H7 (cell line): ENCODE measurements around the gene OBSL1. TPM values are rescaled to one million over a fixed set of nuclear protein-coding genes. Genes with fewer than 3 reads are reported as not detected.
A peak's percentile ranks its signal among the peaks of the same experiment; 100 is the strongest.

Source experiments
- DNase-seq: peaks from one replicate; pipeline ENCODE4 v3.0.0; 2012
- H3K27me3 ChIP-seq: 2 replicates; pipeline ENCODE4 v1.6.0; 2011; ENCODE audit warnings: mild to moderate bottlenecking, low read length; ENCODE audit not compliant: control insufficient read depth, insufficient read depth
- H3K36me3 ChIP-seq: replicated peaks from 2 replicates; pipeline ENCODE4 v1.5.1; 2011; ENCODE audit warnings: low read length; ENCODE audit not compliant: control insufficient read depth, insufficient read depth
- H3K4me3 ChIP-seq: 2 replicates; pipeline ENCODE4 v1.5.1; 2011; ENCODE audit warnings: low read depth, mild to moderate bottlenecking, control low read depth, low read length, moderate library complexity; ENCODE audit not compliant: insufficient read depth
- total RNA-seq: library from RNA; depleted of rRNA; stranded (reverse); fragments of >200 nt; shearing (Covaris generic); gene quantifications from 2 replicates; pipeline ENCODE4 v1.2.3, GENCODE V29; 2014

The OBSL1 gene
- total RNA-seq, 1 experiment from 2014 or later: 158 TPM

GRCh38 chr2:219554350-219554749 is 17.0 kb downstream of the OBSL1 start:
- no peak overlapping the region for H3K4me3 ChIP-seq
- DNase-seq: no peak
- H3K27me3 ChIP-seq: peaks cover 16% of the 10 kb centered on the region
- peaks cover 3% of the 10 kb centered on the region for H3K36me3 ChIP-seq

DNA sequence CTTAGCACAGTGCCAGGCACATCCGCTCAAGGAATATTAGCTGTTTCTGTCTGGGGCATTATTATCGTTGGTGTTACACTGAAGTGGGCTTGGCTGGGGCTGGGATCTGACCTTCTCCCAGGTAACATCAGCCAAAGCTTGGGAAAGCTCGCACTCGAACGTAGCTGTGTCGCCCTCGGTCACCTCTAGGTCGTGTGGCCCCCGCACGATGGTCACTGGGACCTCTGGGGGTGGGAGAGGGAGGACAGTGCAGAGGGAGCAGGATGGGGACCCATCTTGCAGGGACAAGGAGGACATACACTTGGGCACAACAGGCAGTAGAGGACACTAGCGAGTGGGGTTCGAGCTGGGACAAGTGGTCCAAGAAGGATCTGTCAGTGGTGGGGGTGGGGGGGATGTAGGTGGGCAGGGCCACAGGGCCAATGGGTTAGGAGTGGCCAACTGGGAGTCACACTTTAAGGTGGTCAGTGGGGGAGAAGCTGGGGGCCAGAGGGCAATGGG is 17.8 kb downstream of the OBSL1 start:
- H3K27me3 ChIP-seq: peaks cover 16% of the 10 kb centered on the region
- H3K4me3 ChIP-seq: no peak overlapping the region
- H3K36me3 ChIP-seq: peaks cover 4% of the 10 kb centered on the region
- DNase-seq: no peak

GRCh38 chr2:219553168-219553417 is 18.2 kb downstream of the OBSL1 start:
- DNase-seq: no peak
- Histone ChIP-seq H3K4me3 (peak overlapping the region; percentile 76), H3K36me3 (peaks cover 4% of the 10 kb centered on the region), H3K27me3 (peaks cover 16% of the 10 kb centered on the region)

- H3K36me3 ChIP-seq: peaks cover 4% of the 10 kb centered on the region
- H3K27me3 ChIP-seq: peaks cover 16% of the 10 kb centered on the region
- peak; percentile 99 for DNase-seq
- peak overlapping the region; percentile 76 for H3K4me3 ChIP-seq
Measured at GRCh38 chr2:219552382-219553167, 18.8 kb downstream of the OBSL1 start.

GRCh38 chr2:219551441-219552381 is 19.6 kb downstream of the OBSL1 start:
- peak overlapping the region; percentile 76 for H3K4me3 ChIP-seq
- peaks cover 4% of the 10 kb centered on the region for H3K36me3 ChIP-seq
- DNase-seq: peak; percentile 92
- H3K27me3 ChIP-seq: peaks cover 16% of the 10 kb centered on the region

- Histone ChIP-seq H3K4me3 (no peak overlapping the region), H3K27me3 (peaks cover 20% of the 10 kb centered on the region), H3K36me3 (peaks cover 3% of the 10 kb centered on the region)
- no peak for DNase-seq
Measured at GRCh38 chr2:219549619-219550018, 21.7 kb downstream of the OBSL1 start.

- peaks cover 26% of the 10 kb centered on the region for H3K27me3 ChIP-seq
Measured at GRCh38 chr2:219548990-219549389, 22.3 kb downstream of the OBSL1 start.

GRCh38 chr2:219547621-219548020 is 23.7 kb downstream of the OBSL1 start:
- H3K27me3 ChIP-seq: peaks cover 16% of the 10 kb centered on the region; the same call in 1 of the 2 replicates
- no peak for DNase-seq
- no peak overlapping the region for H3K4me3 ChIP-seq
- H3K36me3 ChIP-seq: peaks cover 3% of the 10 kb centered on the region

More at GRCh38 chr2:219548990-219549389, 22.3 kb downstream of the OBSL1 start:
- H3K36me3 ChIP-seq: peaks cover 3% of the 10 kb centered on the region
- no peak for DNase-seq
- H3K4me3 ChIP-seq: no peak overlapping the region

GRCh38 chr2:219545943-219546352 is 25.4 kb downstream of the OBSL1 start:
- peaks cover 8% of the 10 kb centered on the region for H3K36me3 ChIP-seq
- H3K27me3 ChIP-seq: peaks cover 11% of the 10 kb centered on the region; the same call in 1 of the 2 replicates
- no peak for DNase-seq
- no peak overlapping the region for H3K4me3 ChIP-seq

DNA sequence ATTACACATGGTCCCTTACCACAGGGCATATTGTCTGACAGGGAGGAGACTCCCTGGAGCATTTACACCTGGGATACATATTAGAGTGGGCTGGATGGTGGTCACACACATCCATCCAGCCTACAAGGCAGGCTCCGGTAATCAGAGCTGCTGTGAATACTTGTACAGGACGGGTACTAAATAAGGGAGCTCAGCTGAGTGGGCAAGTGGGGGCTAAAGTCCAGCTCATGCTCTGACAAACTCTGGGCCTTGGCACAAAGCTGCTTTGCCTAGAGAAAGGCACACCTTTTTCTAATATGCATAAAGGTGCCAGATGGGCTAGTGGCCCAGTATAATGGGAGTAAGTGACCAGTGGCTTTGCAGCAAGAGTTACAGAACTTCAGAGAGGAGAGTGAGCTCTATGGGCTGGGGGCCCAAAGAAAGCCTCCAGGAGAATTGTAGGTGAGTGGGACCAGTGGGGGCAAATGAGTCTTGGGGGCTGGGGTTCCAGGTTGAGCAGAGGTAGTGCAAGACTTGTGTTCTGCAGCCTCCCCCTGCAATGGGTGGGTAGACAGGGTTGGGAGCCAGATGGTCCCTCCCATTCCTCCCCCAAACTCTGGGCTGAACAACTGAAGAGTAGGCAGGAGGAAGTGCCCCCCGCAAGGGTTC is 25.9 kb downstream of the OBSL1 start:
- H3K4me3 ChIP-seq: no peak overlapping the region
- peaks cover 13% of the 10 kb centered on the region for H3K36me3 ChIP-seq
- H3K27me3 ChIP-seq: peaks cover 10% of the 10 kb centered on the region; the same call in 1 of the 2 replicates
- DNase-seq: no peak

DNA sequence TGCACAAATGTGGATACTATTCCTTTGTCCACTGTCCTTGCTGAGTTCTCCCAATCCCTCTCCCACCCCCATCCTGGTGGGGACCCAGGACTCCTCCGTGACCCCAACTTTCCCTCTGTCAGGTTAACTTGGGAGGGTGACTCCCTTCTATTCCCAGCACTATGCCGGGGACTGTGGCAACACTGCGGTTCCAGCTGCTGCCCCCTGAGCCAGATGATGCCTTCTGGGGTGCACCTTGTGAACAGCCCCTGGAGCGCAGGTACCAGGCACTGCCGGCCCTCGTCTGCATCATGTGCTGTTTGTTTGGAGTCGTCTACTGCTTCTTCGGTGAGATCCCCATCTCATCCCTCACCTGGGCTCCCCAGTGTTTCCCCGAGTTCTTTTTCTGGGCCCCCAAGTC is 26.8 kb downstream of the OBSL1 start:
- DNase-seq: no peak
- H3K4me3 ChIP-seq: peak overlapping the region; percentile 64; the same call in 1 of the 2 replicates
- H3K27me3 ChIP-seq: peaks cover 10% of the 10 kb centered on the region; the same call in 1 of the 2 replicates
- H3K36me3 ChIP-seq: peaks cover 11% of the 10 kb centered on the region

DNA sequence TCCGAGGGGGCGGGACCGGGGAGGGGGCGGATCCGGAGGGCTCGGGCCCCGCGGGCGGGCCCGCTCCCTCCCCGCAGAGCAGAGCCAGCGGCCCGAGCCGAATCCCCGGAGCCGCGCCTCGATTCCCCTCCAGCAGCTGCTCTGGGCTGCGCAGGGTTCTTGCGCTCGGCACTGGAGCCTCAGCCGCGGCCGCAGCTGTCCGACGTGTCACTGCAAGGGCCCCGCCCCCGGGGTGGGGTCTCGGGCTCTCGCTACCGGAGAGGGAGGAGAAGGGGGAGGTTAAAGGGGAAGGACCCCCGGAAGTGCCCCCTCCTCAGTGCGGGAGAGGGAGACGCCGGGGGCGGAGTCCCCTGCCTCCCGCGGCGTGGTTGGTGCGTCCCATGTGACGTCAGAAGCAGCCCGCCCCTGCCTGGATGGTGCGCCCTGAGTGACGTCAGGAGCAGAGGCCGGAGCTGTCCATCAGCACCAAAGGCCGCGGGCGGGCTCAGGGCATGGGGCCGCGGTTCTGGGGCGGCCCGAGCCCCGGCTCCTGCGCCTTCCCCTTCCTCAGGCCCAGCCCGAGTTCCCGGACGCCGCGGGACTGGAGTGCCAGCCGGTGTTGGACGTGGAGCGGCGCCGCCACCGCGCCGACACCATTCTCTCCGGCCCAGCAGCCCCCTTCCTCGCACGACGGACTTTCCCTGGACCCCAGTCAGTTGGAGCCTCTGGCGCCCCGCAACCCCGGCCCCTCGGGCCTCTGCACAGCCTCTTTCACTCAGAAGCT is 27.6 kb downstream of the OBSL1 start, which contains the start of the genes CHPF and TMEM198:
CHPF (minus strand) TSS at position 214 of the 763 bp plus-strand sequence. CDS start 271 bp downstream, outside the sequence.
TMEM198 (plus strand) TSS at position 433 of the 763 bp plus-strand sequence. CDS start 700 bp downstream, outside the sequence.
- DNase-seq: peak; percentile 100
- peak within 1 kb of the TSS; percentile 85 for H3K4me3 ChIP-seq
- peaks cover 10% of the 10 kb centered on the region; the same call in 1 of the 2 replicates for H3K27me3 ChIP-seq
- H3K36me3 ChIP-seq: peaks cover 10% of the 10 kb centered on the region

DNA sequence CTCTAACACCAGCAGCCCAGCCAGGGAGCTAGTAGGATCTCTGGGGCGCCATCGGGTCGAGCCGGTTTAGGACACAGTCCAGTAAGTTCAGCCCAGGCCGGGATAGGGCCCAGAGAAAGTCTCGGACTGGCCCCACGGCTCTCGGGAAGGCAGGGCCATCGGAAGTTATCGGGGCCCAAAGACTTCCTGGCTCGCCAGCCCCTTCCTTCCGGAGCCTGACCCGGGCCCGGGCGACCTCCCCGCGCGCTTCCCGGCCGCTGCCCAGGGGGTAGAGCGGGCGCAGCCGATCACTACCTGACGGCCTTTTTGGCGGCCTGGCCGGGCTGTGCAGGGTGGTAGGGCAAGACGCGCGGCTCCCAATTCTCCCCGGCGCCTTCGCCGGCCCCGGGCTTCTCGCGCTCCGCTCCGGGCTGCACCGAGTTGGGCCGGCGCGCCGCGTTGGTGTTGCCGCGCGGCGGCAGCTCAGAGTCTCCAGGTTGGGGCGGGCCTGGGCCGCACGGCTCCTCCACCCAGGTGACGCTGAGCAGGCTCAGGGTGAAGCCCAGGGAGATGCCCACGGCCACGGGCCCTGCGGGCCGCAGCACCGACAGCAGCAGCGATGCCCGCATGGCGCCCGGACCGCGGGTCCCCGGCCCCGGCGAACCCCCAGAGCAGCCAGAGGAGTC is 28.3 kb downstream of the OBSL1 start:
- Histone ChIP-seq H3K36me3 (peaks cover 10% of the 10 kb centered on the region), H3K4me3 (peak overlapping the region; percentile 85), H3K27me3 (peaks cover 10% of the 10 kb centered on the region; the same call in 1 of the 2 replicates)
- DNase-seq: peak; percentile 85
